CD4-positive, alpha-beta T cell treated with Interleukin-1 beta for 1 hour (primary cell): ENCODE measurements around the gene ZDHHC8.
A peak's percentile ranks its signal among the peaks of the same experiment; 100 is the strongest.

Experiments used
- DNase-seq, 2 donors: peaks; one replicate each; pipeline ENCODE4 v3.0.0-alpha.2; 2020 to 2022

ZDHHC8 gene

DNA sequence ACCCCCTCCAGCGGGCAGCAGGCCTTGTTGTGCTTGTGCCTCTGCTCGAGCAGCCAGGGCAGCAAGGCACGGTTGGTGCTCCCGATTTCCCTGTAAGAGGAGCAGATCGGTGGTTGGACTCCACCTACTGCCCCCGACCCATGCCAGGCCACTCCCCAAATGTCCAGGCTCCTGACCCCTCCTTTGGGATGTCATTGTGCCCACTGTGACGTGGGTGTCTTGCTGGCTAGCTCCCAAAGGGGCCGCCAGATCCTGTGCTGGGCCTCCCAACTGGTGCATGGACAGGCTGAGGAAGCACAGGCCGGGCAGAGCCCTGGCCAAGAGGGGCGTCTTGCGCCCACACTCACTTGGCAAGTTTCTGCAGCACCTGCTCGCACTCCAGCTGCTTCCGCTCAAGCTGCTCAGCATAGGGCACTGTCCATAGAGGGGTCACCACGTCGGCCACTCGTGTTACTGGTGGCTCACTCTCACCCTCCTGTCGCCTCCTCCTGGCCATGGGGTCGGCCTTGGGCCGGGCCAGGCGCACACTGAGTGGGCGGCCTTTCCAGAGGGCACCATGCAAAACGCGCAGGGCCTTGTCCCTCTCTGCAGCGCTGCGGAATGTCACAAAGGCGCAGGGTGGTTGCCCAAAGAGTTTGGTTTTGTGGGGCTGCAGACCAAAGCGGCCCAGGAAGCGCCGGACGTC lies 15.8 kb upstream of the ZDHHC8 start, which contains the start of gene RANBP1:
Gene RANBP1, plus strand, starts transcription at position 414 of the 685 bp plus-strand sequence. Its CDS starts 81 bp downstream, at position 495.
- DNase-seq, result no peak

DNA sequence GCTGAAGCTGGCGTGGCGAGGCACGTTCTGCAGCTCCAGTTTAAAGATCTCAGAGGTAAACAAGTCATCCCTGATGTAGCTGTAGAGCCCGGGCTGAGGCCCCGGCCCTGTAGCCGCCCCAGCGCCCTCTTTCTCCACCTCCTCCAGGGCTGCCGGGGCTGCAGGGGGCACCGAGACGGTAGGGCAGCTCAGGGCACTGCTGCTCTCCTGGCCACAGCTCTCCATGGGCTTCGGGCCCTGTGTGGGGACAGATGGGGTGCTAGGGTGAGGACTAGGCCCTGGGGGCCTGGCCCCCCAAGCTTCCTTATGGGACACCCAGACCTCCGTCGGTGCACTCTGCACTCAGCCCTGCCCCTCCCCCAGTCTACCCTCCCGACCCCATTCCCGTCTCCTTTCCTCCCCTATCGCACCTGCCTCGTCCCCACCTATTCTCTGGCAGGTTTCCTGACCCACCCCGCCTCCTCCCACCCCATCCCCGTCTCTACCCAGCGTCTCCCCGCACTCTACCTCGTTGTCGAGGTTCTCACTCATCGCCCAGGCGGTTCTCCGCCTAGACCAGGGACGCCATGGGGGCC lies 15.1 kb upstream of the ZDHHC8 start:
- no peak for DNase-seq

DNA sequence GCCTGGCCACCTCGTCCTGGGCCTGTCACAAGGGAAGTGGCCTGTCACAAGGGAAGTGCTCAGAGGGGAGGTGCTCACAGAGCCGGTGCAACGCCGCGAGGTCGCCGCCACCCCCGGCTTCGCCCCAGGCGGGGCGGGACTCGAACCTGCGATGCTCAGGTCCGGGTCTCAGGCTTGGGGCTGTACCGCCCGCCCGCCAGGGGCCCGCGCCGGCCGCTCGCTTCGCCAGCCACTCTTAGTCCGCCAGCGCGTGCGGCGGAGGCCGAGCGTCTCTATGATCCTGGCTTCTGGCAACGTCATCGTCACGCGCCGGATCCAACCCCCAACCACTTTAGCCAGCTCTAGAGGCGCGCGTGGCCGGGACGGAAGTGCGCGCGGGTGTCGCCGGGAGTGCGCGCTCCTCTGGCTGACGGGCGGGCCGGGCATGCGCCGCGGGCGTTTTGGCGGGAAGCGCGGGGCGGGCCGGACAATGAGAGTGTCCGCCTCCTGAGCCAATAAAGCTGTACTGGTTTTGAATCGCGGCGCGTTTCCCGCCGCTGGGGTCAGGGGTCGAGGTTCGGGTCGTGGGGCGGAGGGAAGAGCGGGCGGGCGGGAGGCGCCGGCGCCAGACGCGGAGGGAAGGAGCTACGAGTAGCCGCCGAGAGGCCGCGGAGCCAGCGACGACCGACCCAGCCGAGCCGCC lies 14.5 kb upstream of the ZDHHC8 start, which contains the start of gene TRMT2A:
Gene TRMT2A, minus strand, starts transcription at position 276 of the 682 bp plus-strand sequence. CDS start 320 bp downstream, outside the sequence.
- peak; percentile 97 for DNase-seq

DNA sequence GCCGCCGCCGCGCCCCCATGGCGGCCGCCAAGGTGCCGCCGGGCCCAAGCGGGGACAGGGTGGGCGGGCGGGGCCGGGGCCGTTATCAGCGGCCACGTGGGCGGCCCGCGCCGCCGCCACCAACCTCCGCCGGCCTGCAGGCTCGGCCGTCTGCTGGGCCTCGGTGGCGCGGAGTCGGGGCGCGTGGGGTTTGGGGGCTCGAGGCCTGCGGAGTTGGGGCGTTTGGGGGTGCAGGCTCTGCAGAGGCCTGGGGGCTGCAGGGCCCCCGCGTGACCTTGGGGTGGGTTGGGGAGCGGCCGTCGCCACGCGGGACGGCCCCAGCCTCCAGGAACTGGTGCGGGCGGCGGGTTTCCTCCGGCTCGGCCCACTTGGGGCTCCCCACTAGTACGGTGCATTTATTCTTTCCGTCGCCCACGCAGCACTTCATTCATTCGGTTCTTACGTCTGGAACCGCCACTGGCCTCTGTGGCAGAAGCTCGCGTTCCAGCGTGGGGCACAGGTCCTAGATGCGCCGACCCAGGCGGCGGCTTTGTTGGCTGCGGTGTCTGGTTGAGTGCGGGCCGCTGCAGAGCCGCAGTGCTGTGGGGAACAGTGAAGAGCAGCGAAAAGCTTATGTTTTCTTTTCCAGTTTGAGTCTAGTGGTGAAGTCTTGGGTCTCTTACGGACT lies 13.8 kb upstream of the ZDHHC8 start:
- peak; percentile 41 to 56 for DNase-seq

DNA sequence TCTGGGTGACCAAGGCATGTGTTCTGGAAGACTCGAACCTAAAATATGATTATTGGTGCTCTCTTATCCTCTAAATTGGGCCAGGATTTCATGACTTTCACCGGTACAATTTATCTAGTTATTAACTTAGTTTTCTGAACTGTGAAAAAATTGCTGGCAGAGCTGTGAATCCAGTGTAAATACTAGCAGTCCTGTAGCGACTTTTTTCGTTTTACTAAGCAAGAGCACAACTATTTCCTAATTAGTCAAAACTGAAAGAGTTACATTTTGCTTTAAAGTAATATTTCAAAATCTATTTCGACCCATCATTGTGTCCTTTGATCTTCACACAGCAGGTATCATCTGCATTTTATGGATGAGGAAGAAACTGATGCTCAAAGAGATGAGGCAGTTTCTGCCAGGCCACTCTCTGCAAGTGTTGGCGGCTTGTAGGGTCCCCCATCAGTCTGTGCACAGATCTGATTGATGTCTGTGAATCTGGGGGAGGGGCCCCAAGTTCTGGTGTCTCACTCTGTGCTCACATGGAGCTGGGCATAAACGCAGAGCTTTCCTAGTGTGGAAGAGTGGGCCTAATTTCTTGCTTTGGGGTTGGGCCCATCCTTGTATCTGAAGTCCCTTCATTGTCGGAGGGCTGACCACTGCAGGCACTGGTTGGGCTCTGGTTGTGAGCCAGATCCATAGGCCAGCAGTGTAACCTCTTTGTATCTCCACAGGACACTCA lies 13.1 kb upstream of the ZDHHC8 start:
- no peak for DNase-seq

DNA sequence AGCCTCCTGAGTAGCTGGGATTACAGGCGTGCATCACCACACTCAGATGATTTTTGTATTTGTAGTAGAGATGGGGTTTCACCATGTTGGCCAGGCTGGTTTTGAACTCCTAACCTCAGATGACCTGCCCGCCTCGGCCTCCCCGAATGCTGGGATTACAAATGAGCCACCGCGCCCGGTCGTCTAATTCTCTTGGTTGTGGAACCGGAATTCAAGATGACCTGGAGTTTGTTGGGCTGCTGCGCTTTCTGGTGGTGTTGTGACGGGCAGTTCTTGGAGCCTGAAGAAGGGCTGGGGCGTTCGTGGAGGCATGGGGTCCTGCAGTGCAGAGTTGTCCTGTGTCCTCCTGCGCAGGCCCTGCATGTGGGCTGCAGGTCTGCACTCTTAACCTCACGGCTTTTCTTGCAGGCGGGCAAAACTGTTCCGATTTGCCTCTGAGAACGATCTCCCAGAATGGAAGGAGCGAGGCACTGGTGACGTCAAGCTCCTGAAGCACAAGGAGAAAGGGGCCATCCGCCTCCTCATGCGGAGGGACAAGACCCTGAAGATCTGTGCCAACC lies 9.7 kb upstream of the ZDHHC8 start:
- no peak for DNase-seq

DNA sequence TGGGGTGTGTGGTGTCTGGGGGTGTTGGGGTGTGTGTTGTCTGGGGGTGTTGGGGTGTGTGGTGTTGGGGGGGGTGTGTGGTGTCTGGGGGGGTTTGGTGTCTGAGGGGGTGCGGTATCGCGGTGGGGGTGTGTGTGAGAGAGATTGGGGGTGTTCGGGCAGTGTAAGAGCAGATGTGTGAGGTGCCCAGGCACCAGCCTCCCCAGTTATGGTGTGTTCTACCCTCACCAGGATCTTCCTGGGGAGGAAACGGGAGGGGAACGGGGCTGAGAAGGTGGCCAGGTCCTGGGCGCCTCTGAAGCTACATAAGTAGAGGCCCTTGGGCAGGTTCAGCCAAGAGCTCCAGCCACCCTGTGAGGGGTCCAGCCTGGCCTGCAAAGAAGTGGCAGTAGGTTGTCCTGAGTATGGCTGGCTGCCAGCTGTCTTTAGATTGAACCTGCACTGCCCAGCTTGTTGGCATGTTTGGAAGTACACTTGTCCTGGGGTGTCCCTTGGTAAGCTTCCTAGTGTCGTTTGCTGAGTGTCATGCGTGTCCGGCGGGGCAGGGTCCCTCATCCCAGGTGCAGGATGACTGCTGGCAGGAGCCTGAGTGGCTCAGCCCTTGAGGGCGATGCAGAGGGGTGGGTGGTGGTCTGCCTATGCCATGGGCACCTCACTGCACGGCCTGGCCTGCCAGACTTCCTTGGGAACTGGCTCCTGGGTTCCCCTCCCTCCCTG lies 8.1 kb upstream of the ZDHHC8 start:
- no peak for DNase-seq

DNA sequence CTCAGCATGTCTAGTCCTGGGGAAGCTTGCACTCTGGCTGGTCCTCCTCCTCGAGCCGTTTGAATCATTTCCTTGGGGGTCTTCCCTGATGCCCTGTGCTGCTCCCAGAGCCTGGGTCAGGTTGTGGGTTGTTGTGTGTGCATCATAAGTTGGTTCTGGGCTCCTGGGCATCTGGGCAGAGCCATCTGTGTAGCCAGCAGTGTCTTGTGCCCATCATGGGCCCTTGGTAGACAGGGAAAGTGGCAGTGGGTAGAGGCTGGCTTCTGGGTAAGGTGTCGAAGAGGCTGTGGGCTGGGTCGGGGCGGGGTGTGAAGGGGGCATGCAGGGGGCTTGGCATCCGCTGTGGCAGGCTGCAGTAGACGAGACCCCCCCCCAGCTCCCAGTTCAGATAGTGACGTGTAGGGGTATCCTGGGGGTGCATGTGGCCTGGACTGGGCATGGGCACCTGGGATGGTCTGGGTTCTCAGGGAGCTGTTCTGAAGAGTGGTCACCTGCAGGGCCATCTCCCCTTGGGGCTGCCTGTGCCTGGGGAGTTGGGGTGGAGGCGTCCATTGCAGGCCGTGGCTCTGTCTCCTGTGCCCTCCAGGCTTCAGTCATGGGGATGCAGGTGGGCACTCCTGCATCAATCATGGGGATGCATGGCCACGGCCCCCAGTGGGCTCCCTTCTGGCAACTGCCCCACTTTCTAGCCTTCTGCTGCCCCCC lies 7.4 kb upstream of the ZDHHC8 start:
- DNase-seq, result no peak

DNA sequence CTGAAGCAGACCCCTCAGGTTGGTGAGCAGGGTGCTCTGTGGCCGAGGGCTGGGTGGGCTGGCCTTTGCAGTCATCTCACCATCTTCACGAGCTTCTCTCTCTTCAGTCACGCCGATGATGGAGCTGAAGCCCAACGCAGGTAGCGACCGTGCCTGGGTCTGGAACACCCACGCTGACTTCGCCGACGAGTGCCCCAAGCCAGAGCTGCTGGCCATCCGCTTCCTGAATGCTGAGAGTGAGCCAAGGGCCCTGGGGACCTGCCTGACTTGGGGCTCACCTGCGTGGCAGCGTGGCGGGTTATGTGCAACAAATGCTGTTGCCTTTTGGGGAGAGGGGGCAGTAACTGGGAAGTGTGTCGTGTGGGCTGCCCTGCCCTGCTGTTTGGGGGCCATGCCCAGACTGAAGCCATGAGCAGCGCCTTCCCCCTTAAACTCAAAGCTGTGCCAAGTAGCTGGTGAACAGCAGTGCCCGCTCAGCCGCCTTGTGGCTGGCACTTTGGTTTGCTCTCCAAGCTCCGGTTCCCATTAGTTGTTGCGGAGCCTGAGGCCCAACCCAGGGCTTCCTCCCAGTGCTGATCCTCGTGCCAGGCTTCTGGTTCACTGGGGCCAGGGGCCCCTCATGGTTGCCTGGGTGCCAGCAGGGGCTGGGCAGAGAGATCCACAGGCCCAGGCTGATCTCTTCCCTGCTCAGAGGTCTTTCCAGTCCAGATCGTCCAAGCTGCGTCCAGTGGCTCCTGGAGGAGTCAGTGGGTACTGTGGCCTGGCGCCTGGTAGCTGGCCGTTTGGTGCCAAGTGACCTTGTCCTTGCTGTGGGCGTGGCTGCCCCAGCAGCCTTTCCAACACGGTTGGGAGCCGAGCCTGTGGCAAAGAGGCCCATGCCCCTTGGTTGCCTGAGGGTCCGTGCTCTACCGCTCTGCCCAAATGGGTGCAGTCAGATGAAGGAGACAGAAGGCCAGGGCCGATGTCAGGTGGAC lies 6.1 kb upstream of the ZDHHC8 start:
- DNase-seq, result no peak

DNA sequence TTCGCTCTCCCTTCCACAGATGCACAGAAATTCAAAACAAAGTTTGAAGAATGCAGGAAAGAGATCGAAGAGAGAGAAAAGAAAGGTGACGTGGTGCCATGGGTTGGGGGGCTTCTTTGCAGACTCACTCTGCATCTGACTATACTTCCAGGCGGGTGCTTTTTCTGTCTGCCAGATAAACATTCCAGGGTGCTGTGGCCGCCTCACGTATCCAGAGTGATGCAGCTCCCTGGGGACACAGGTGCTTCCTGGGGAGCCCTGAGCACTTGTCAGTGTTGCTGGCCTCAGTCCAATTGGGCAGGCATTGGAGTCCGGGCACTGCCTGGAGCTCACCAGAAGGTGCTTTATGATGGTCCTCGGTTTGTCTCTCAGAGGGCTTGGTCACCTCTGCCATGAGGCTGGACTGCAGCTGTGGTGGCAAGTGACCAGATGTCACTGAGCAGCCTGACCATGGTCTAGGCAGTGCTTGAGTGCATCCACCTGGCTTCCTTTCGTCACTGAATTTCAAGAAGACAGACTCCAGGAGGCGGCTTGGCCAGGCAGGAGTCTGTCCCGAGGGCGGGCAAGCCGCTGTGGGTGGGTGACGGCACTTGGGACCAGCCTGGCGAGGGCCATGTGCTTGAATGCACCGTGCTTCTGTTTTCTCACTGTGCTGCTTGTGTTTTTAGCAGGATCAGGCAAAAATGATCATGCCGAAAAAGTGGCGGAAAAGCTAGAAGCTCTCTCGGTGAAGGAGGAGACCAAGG lies 5.1 kb upstream of the ZDHHC8 start:
- no peak for DNase-seq

DNA sequence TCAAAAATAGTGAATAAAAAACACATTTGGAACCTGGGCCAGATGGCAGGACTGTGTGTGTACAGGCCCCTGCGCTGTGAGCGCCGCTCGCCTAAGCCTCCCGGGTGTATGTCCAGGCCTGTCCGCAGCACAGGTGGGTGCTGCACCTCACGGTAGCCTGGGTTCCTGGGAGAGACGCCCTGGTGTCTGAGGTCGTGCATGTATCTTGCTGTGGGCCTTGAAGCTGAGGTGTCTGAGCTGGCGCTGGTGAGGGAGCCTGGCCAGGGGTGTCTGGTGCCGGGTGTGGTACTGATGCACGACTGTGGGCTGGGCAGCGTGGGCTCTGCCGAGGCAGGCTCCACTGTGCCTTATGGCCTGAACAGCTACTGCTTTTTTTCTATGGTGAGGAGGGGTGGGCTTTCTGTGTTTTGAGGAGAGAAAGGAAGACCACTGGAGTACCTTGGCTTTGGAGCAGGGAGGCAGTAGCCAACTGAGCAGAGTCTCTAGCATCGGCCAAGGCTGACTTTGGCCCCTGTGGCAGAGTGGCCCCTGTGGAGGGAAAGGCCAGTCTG lies 4.2 kb upstream of the ZDHHC8 start:
- no peak for DNase-seq

DNA sequence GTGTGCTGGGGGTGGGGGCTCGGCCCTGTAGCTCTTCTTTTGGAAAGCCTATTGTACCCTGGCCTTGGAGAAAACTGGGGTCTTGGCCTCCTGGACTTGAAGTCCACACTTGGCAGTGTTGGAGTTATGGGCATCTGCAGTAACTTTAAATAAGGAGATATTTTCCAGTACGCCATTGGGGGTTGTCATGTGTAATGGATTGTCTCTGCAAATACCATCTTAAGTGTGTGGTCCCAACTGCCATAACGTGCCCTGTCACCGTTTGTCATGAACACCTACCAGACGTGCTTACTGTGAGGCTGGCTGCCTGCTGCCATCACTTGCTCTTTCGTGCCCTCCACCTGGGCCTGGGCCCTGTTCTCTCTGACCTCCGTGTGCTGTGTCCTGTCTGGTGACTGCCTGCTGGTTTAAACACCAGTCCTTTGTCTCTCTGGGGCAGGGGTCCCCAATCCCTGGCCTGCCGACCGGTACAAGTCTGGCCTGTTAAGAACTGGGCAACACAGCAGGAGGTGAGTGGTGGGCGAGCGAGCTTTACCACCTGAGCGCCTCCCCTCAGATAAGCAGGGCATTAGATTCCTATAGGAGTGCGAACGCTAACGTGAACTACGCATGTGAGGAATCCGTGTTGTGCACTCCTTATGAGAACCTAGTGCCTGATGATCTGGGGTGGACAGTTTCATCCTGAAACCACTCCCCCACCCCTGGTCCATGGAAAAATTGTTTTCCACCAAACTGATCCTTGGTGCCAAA lies 3.6 kb upstream of the ZDHHC8 start:
- DNase-seq, result no peak

DNA sequence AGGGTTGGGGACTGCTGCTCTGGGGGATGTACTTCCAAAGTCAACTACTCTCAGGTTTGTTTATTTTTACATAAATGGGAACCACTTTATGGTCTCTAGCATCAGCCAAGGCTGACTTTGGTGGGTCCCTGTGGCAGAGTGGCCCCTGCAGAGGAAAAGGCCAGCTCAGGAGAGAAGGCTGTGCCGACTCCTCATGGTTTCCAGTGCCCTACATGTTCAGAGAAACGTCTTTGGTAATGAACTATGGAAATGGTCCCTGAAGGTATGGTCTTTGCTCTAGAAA lies 3.0 kb upstream of the ZDHHC8 start:
- no peak for DNase-seq

DNA sequence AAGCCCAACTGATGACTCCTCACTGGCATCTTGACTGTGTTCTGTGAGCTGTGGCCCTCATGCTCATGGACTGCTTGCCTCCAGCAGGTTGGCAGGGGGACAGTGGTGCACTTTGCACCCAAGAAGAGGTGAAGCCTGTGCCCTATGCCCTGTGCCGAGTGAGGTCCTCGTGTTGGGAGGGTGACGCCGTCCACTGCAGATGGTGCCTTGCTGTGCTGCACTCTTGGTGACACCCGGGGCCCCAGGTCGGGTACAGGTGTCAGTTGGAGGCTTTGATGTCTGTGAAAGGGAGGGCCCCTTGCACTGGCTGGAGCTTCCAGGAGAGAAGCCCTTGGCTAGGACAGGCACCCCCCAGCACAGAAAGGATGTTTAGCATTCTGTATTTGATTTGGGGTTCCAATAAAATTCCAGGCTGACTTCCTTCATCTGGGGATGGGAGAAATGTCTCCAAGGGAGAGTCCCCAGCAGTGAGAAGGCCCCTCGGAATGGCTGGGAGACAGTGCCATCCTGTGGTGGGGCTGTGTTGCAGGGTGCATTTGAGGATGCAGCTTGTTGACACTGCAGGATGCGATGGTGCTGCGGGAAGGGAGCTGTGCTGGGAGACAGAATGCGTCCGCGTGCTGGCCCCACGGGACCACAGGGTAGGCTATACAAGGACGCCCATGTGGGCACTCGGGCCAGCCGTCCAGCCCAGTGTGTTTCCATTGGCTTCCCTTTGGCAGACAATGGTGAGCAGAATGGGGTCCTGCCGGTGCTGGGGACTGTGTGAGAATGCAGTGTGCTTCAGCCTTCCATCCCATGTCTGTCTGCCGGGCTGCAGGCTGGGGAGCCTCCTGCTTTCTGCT lies 2.5 kb upstream of the ZDHHC8 start:
- DNase-seq, result peak; percentile 35 to 66

DNA sequence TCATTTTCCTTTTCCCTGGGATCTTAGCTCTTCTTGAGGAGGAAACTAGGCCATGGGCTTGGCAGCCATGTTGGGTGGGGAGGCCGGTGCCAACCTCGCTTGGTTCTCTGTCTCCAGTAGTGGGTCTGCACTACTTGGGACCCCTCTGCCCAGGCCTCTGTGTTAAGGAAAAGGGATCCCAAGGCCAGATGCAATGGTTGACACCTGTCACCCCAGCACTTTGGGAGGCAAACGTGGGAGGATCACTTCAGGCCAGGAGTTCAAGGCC lies 1.9 kb upstream of the ZDHHC8 start:
- no peak for DNase-seq

DNA sequence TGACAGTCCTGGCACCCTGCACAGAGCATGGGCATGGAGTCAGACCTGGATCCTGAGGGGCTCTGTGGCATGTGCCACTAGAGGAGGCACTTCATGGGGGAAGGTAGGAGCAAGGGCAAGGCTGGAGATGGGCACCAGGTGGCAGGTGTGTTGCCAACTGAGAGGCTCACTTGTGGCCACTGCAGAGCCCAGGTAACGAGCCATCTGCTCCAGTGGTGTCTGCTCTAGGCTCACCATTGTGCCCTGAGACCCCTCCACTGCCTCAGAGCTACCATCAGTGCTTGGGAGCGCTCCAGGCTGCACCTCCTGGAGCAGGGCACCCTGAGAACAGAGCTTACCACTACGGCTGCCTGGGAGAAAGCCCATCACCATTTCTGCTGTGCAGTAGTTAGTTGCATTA lies 1.3 kb upstream of the ZDHHC8 start:
- peak in 1 of 2 donors; percentile 6 for DNase-seq

DNA sequence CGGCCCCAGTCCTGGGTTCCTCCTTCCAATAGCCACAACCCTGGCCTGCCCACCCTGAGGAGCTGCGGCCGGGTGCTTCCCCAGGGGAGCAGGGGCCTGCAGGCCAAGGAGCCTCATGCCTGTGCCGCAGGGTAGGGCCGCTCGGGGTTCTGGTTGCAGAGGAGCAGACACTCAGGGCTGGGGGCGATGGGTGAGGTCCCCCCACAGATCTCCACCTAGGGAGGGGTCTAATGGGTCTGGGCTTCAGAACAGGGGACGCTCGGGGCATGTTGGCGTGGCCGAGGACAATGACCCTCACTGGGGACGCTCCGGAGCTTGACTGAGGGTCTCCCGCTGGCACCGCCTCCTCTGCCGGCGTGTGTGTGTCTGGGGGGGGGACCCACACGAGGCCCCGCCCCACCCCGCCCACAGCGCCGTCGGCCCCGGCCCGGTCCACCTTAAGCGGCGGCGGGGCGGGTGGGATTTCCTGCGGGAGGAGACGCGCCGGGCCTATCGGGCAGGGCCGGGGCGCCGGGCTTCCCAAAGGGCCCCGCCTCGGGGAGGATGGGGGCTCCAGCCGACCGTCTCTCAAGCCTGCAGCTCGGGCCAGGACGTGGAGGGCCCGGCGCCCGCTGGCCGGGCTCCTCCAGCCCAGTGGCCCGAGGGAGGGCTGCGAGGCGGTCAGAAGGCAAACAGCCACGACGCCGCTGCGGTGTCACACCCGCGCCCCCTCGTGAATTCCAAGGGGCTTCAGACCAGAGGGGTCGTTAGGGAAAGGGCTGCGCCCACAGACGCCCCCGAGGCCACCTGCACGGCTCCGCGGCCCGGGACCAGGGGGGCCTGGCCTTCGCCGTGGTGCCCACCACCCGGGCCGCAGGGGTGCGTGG lies 640 bp upstream of the ZDHHC8 start:
- peak; percentile 82 to 83 for DNase-seq
